Left lung (tissue), 10 donors: ENCODE results near the gene BRD7. TPM values are rescaled to one million over a fixed set of nuclear protein-coding genes. Genes with fewer than 3 reads are reported as not detected.

Experiments
- ATAC-seq: fragments of 200-7000 bp; cut with Tn5 transposase; one replicate; pipeline ENCODE4 v1.9.1; 2020; ENCODE audit warnings: moderate library complexity
- DNase-seq, 4 donors: peaks; one replicate each; pipeline ENCODE4 v3.0.0-alpha.2; 2013 to 2020
- H3K27ac ChIP-seq, 2 donors: fragments of 200-600 bp; sonication (generic) in 1 of 2; one replicate each; pipeline versions ENCODE4 v1.5.0 to v1.8.0; 2020 to 2021
- H3K27me3 ChIP-seq, 2 donors: fragments of 200-600 bp; sonication (generic) in 1 of 2; one replicate each; pipeline versions ENCODE4 v1.5.0 to v1.8.0; 2020 to 2021
- H3K36me3 ChIP-seq, 2 donors: fragments of 200-600 bp; sonication (generic) in 1 of 2; one replicate each; pipeline versions ENCODE4 v1.5.0 to v1.8.0; 2020 to 2021
- H3K4me1 ChIP-seq, 2 donors: fragments of 200-600 bp; one replicate each; pipeline ENCODE4 v1.8.0; 2021
- H3K4me3 ChIP-seq, 2 donors: fragments of 200-600 bp; sonication (generic) in 1 of 2; one replicate each; pipeline versions ENCODE4 v1.5.0 to v1.8.0; 2020 to 2021; ENCODE audit warnings: mild to moderate bottlenecking in 1 of 2
- H3K9me3 ChIP-seq, 2 donors: fragments of 200-600 bp; sonication (generic) in 1 of 2; one replicate each; pipeline versions ENCODE4 v1.5.0 to v1.8.0; 2020 to 2021
- intact Hi-C, 2 donors: fragments of 100-400 bp; cut with DNase I; formaldehyde crosslinking; loops; one replicate each; pipeline versions ENCODE4 v1.11.2 to v1.14.2; 2022
- polyA plus RNA-seq, 6 donors: library from polyadenylated mRNA; unstranded; fragments of 120-200 nt; gene quantifications; one replicate each; pipeline ENCODE4 v1.2.1, GENCODE V29; 2013; ENCODE audit not compliant: insufficient read length in 6 of 6
- total RNA-seq, 2 donors: library from RNA; stranded (reverse); fragmentation: NEBNext Ultra II Directional; extraction: Animal tissue kit (Norgen Biotek cat#: 25700); gene quantifications; one replicate each; pipeline ENCODE4 v1.2.1, GENCODE V29; 2021
- TF ChIP-seq, protein P1 (sequence below), 2 donors: fragments of 200-600 bp; sonication (generic) in 1 of 2; IDR thresholded peaks; one replicate each; pipeline versions ENCODE4 v1.5.0 to v1.8.0; 2021; ENCODE audit warnings: antibody characterized with exemption in 2 of 2
- donor health status: DM: no; HTN: yes; CAD: no.
- donor health status: DM: no; HTN: no; CAD: no.

BRD7 gene
- total and polyA plus RNA-seq, 8 donors: 59.8 to 113 (median 97.6) TPM

DNA sequence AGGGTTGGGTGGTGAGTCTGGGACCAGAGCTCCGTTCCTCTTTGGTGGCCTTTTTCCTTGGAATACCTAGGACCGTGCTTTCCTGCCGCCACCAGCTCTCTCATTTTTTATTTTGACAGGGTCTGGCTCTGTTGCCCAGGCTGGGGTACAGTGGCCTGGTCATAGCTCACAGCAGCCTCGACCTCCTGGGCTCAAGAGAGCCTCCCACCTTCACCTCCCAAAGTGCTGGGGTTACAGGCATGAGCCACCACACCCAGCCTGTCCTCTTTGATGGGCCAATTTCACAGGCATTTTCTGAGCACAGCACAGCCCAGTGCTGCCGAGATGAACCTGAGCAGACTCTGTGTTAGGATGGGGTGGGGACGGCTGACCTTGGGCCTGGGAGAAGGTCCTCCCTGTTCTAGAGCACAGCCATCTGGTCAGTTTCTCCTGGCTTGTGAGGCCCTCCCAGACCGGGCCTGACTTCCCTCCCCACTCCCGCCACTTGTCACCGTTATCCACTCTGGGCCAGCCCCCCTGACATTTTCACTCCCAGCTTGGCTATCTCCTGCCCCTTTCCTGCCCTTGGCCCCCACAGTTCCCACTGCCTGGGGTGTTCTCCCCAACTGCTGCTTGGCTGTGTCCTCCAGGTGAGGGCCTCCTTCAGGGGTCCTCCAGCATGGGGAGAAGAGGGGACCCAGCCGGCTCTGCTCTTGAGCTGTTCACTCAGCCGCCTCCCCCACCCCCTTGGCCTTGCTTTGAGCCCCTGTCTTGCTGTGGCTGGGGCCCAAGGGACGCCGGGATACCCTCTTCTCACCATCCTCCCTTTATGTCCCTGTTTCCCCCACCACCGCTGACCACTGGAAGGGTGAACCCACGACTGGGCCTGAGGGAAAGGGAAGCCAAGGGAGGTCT is 97.4 kb downstream of the BRD7 start:
- peak in 2 of 4 donors; percentile 32 to 54 for DNase-seq
- Histone ChIP-seq H3K36me3 (no peaks in the 10 kb centered on the region), H3K4me3 (no peak overlapping the region), H3K27me3 (no peaks in the 10 kb centered on the region), H3K27ac (no peak overlapping the region), H3K9me3 (no peaks in the 10 kb centered on the region), H3K4me1 (peaks cover 6 to 94% of the 10 kb centered on the region in 2 donors)
- intact Hi-C loops: no loop called here
- TF ChIP-seq, protein P1, sequence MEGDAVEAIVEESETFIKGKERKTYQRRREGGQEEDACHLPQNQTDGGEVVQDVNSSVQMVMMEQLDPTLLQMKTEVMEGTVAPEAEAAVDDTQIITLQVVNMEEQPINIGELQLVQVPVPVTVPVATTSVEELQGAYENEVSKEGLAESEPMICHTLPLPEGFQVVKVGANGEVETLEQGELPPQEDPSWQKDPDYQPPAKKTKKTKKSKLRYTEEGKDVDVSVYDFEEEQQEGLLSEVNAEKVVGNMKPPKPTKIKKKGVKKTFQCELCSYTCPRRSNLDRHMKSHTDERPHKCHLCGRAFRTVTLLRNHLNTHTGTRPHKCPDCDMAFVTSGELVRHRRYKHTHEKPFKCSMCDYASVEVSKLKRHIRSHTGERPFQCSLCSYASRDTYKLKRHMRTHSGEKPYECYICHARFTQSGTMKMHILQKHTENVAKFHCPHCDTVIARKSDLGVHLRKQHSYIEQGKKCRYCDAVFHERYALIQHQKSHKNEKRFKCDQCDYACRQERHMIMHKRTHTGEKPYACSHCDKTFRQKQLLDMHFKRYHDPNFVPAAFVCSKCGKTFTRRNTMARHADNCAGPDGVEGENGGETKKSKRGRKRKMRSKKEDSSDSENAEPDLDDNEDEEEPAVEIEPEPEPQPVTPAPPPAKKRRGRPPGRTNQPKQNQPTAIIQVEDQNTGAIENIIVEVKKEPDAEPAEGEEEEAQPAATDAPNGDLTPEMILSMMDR (IDR thresholded peaks at IDR 0.05): no peak
- no peak for ATAC-seq

- peak in 2 of 4 donors; percentile 27 to 80 for DNase-seq
- intact Hi-C loops: no loop called here
Measured at GRCh38 chr16:50270510-50271147, 98.2 kb downstream of the BRD7 start.

DNA sequence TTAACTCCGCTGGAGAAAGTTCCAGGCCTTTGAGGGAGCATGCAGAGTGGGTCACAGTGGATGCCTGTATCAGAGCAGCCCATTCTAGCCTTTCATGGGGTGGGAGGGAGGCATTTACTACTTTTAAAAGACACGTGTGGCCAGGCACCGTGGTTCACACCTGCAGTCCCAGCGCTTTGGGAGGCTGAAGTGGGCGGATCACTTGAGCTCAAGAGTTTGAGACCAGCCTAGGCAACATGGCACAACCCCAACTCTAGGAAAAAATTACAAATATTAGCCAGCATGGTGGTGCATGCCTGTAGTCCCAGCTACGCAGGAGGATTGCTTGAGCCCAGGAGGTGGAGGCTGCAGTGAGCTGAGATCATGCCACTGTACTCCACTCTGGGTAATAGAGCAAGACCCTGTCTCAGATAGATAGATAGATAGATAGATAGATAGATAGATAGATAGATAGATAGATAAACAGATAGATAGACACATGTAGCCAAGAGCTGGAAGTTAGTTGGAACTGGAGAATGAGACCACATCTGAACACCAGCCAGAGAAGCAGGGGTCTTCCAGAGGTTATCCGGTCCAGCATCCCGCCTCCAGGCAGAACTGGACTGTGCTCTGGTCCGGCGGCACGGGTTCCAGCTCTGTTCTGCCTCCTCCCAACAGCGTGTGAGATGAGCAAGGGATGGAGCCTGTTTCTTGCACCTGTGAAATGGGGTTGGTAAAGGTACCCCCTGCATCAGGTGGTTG is 98.8 kb downstream of the BRD7 start:
- intact Hi-C loops: no loop called here
- peak in 2 of 4 donors; percentile 27 to 37 for DNase-seq
- peaks cover 15 to 94% of the 10 kb centered on the region in 2 donors for H3K4me1 ChIP-seq

More at GRCh38 chr16:50270510-50271147, 98.2 kb downstream of the BRD7 start:
- ATAC-seq: no peak
- TF ChIP-seq, protein P1 (IDR thresholded peaks at IDR 0.05): no peak
- Histone ChIP-seq H3K9me3 (no peaks in the 10 kb centered on the region), H3K4me3 (no peak overlapping the region), H3K27ac (no peak overlapping the region), H3K4me1 (peaks cover 14 to 94% of the 10 kb centered on the region in 2 donors), H3K27me3 (no peaks in the 10 kb centered on the region), H3K36me3 (no peaks in the 10 kb centered on the region)

GRCh38 chr16:50269061-50269705 is 99.6 kb downstream of the BRD7 start:
- Histone ChIP-seq H3K27me3 (no peaks in the 10 kb centered on the region), H3K27ac (no peak overlapping the region), H3K4me1 (peaks cover 15 to 96% of the 10 kb centered on the region in 2 donors), H3K36me3 (no peaks in the 10 kb centered on the region), H3K4me3 (no peak overlapping the region), H3K9me3 (no peaks in the 10 kb centered on the region)
- ATAC-seq (no peak), DNase-seq (peak in 2 of 4 donors; percentile 25 to 55)
- TF ChIP-seq, protein P1 (IDR thresholded peaks at IDR 0.05): no peak
- intact Hi-C loops: no loop called here

More for the DNA sequence above, 98.8 kb downstream of the BRD7 start:
- Histone ChIP-seq H3K9me3 (no peaks in the 10 kb centered on the region), H3K36me3 (no peaks in the 10 kb centered on the region), H3K27me3 (no peaks in the 10 kb centered on the region), H3K4me3 (no peak overlapping the region), H3K27ac (no peak overlapping the region)
- ATAC-seq: no peak
- TF ChIP-seq, protein P1 (IDR thresholded peaks at IDR 0.05): no peak
